ENCODE results near the gene OR5J2.

GRCh38 chr11:56151376-56151775, 25.0 kb upstream of the OR5J2 start:
- no peak for TF ChIP-seq EP300 (IDR thresholded peaks at IDR 0.05; ENCODE audit: borderline replicate concordance)
- TF ChIP-seq CREB1 (IDR thresholded peaks at IDR 0.05; ENCODE audit: low read depth), result no peak
- TF ChIP-seq YY1 (IDR thresholded peaks at IDR 0.05; ENCODE audit: low read depth), result no peak
